Activated T-cell treated with anti-CD3 and anti-CD28 coated beads, Interleukin-2, amount 50 U/mL, for 24 hours (primary cell): Measurements from ENCODE around the gene SATL1.

Experiments used
- DNase-seq: peaks from one replicate; pipeline ENCODE4 v3.0.0-alpha.2; 2020
- H3K27ac Mint-ChIP-seq: 2 replicates; pipeline ENCODE4 v1.8.0; 2020; ENCODE audit warnings: mild to moderate bottlenecking, mixed read lengths
- H3K27me3 Mint-ChIP-seq: 2 replicates; pipeline ENCODE4 v1.8.0; 2020; ENCODE audit warnings: mixed read lengths
- H3K36me3 Mint-ChIP-seq: 2 replicates; pipeline ENCODE4 v1.8.0; 2020; ENCODE audit warnings: low read depth, mixed read lengths
- H3K4me1 Mint-ChIP-seq: 2 replicates; pipeline ENCODE4 v1.8.0; 2020; ENCODE audit warnings: low read depth, mixed read lengths
- H3K4me3 Mint-ChIP-seq: 2 replicates; pipeline ENCODE4 v1.8.0; 2020; ENCODE audit warnings: mild to moderate bottlenecking, moderate library complexity, mixed read lengths
- H3K9me3 Mint-ChIP-seq: 2 replicates; pipeline ENCODE4 v1.8.0; 2020; ENCODE audit warnings: mixed read lengths

SATL1 gene

GRCh38 chrX:85052636-85053343 is 190.8 kb downstream of the SATL1 start:
- H3K27ac Mint-ChIP-seq = peak overlapping the region; percentile 67
- H3K9me3 Mint-ChIP-seq = no peaks in the 10 kb centered on the region
- peaks cover 16% of the 10 kb centered on the region for H3K4me1 Mint-ChIP-seq
- no peak overlapping the region for H3K4me3 Mint-ChIP-seq
- H3K36me3 Mint-ChIP-seq = peaks cover 17% of the 10 kb centered on the region
- no peak for DNase-seq
- peaks cover 4% of the 10 kb centered on the region for H3K27me3 Mint-ChIP-seq

- H3K27me3 Mint-ChIP-seq = peaks cover 4% of the 10 kb centered on the region
- H3K4me1 Mint-ChIP-seq = peaks cover 16% of the 10 kb centered on the region
- H3K9me3 Mint-ChIP-seq = no peaks in the 10 kb centered on the region
- DNase-seq = no peak
- peaks cover 16% of the 10 kb centered on the region for H3K36me3 Mint-ChIP-seq
- H3K4me3 Mint-ChIP-seq = no peak overlapping the region
- H3K27ac Mint-ChIP-seq = peak overlapping the region; percentile 67
Measured at GRCh38 chrX:85052205-85052604, 191.4 kb downstream of the SATL1 start.

GRCh38 chrX:85051627-85052026 is 192.0 kb downstream of the SATL1 start:
- H3K36me3 Mint-ChIP-seq = peaks cover 18% of the 10 kb centered on the region
- H3K27ac Mint-ChIP-seq = peak overlapping the region; percentile 67
- H3K27me3 Mint-ChIP-seq = peaks cover 4% of the 10 kb centered on the region
- H3K9me3 Mint-ChIP-seq = no peaks in the 10 kb centered on the region
- H3K4me3 Mint-ChIP-seq = no peak overlapping the region
- peaks cover 16% of the 10 kb centered on the region for H3K4me1 Mint-ChIP-seq
- DNase-seq = no peak
